ENCODE data around the gene UBTD1. TPM values are rescaled to one million over a fixed set of nuclear protein-coding genes. Genes with fewer than 3 reads are reported as not detected.

UBTD1 gene
- total RNA-seq, 2 donors from 2014 or later: 10.2 to 20.4 TPM

DNA sequence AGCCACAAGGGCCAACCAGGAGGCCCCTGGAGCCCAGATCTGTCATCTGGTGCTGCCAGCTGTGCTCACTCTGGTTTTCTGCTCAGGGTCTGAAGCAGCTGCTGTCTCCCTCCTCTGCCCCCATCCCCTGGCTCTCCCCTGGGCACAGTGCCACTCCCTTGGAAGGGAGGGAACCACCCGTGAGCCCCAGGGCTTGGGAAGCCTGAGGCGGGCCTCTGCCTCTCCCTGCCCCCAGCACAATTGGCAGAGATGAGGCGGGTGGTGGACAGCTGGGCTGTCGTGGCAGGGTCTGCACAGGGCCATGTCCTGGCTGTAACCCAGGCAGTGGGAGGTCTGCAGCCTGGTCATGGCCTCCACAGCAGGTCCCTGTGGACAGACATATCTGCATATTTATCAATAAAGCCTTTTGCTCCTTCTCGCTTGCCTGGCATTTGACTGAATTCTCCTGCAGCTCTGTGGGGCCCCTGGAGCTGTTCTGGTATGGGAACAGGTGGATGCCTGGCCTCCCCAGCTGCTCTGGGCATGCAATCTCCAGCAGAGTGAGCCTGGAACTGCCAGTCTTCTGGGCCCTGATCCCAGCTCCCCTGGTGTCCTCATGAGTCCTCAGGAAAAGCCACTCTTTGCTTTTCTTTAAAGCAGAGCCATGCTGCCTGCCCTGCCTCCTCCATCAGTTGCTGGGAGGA, 72.2 kb downstream of the UBTD1 start:
- DNase-seq (ENCODE audit: low spot score): no peak
- ATAC-seq (ENCODE audit: insufficient number of reproducible peaks, low FRiP score, low read depth): no peak
- H3K4me3 ChIP-seq: no peak overlapping the region
- H3K9me3 ChIP-seq: no peaks in the 10 kb centered on the region
- H3K36me3 ChIP-seq: peaks cover 15% of the 10 kb centered on the region
- H3K27ac ChIP-seq: no peak overlapping the region
- no peaks in the 10 kb centered on the region for H3K27me3 ChIP-seq (replicated peaks; ENCODE audit: insufficient read depth)
- peaks cover 15 to 26% of the 10 kb centered on the region in 2 donors for H3K4me1 ChIP-seq (ENCODE audit: control insufficient read depth in 1 of 2, low read depth in 2 of 2)
- TF ChIP-seq, protein P1, sequence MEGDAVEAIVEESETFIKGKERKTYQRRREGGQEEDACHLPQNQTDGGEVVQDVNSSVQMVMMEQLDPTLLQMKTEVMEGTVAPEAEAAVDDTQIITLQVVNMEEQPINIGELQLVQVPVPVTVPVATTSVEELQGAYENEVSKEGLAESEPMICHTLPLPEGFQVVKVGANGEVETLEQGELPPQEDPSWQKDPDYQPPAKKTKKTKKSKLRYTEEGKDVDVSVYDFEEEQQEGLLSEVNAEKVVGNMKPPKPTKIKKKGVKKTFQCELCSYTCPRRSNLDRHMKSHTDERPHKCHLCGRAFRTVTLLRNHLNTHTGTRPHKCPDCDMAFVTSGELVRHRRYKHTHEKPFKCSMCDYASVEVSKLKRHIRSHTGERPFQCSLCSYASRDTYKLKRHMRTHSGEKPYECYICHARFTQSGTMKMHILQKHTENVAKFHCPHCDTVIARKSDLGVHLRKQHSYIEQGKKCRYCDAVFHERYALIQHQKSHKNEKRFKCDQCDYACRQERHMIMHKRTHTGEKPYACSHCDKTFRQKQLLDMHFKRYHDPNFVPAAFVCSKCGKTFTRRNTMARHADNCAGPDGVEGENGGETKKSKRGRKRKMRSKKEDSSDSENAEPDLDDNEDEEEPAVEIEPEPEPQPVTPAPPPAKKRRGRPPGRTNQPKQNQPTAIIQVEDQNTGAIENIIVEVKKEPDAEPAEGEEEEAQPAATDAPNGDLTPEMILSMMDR (IDR thresholded peaks at IDR 0.05): no peak

DNA sequence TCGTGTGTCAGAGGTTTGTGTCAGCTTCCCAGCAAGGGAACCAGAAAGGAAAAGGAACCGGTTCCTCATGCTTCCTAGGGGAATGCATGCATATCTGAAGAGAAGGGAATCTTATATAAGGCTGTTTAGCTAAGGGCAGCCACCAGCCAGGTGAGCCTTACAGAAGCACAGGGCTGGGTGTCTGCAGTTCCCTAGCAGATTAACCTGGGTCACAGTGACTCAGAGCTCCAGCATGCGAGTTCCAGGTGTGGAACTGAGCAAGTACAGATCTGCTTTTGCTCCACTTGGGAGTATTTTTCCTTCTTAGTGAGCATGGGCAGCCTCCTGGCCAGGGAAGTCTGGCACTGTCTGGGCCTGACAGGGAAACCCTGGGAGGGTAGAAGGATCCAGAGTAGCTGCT, 72.9 kb downstream of the UBTD1 start:
- Histone ChIP-seq H3K27me3 (replicated peaks; ENCODE audit: insufficient read depth) (no peaks in the 10 kb centered on the region), H3K9me3 (no peaks in the 10 kb centered on the region), H3K4me1 (ENCODE audit: control insufficient read depth in 1 of 2, low read depth in 2 of 2) (peaks cover 15 to 26% of the 10 kb centered on the region in 2 donors), H3K4me3 (no peak overlapping the region), H3K36me3 (peaks cover 15% of the 10 kb centered on the region), H3K27ac (no peak overlapping the region)
- no peak for ATAC-seq (ENCODE audit: insufficient number of reproducible peaks, low FRiP score, low read depth)
- no peak for DNase-seq (ENCODE audit: low spot score)
- TF ChIP-seq, protein P1 (IDR thresholded peaks at IDR 0.05): no peak

DNA sequence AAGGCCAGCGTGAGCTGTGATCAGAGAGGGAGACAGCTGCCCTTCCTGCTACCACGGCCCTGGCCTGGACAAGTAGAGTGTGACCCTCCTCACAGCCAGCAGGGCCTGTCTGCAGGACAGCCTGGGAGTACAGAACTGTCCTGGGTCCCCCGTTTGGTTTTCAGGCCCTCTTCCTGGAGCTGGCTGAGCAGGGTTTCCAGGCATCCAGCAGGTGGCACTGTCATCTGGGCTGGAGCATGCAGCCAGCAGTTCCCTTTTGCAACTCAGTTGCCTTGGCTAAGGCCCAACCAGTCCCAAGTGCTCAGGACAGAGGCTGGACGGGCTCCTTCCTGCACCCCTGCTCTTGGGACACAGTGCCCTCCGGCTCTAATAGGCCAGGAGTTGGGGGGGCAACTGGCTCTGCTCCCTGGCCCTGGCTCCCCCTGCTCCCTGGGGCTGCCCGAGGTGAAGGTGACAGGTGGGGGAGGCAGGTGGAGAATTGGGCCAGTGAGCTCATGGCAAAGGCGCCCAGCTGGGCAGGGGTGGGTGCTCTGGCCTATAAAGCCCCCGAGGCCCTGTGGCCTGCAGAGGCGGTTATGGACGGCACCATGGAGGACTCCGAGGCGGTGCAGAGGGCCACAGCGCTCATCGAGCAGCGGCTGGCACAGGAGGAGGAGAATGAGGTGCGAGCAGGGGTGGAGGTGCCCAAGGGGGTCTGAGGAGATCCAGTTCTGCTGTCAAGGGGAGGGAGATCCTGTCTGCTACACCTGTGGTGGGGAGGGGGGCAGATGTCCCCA, 73.7 kb downstream of the UBTD1 start, which contains the start of gene ANKRD2:
Gene ANKRD2, plus strand, starts transcription at position 566 of the 776 bp plus-strand sequence. Its CDS starts 10 bp downstream, at position 576.
- Histone ChIP-seq H3K36me3 (peaks cover 15% of the 10 kb centered on the region), H3K9me3 (no peaks in the 10 kb centered on the region), H3K4me3 (no peak within 1 kb of the TSS), H3K4me1 (ENCODE audit: control insufficient read depth in 1 of 2, low read depth in 2 of 2) (peaks cover 15 to 26% of the 10 kb centered on the region in 2 donors), H3K27me3 (replicated peaks; ENCODE audit: insufficient read depth) (no peaks in the 10 kb centered on the region), H3K27ac (no peak within 1 kb of the TSS)
- TF ChIP-seq, protein P1 (IDR thresholded peaks at IDR 0.05): peak; percentile 87
- DNase-seq (ENCODE audit: low spot score) (peak; percentile 36), ATAC-seq (ENCODE audit: insufficient number of reproducible peaks, low FRiP score, low read depth) (peak; percentile 58)

DNA sequence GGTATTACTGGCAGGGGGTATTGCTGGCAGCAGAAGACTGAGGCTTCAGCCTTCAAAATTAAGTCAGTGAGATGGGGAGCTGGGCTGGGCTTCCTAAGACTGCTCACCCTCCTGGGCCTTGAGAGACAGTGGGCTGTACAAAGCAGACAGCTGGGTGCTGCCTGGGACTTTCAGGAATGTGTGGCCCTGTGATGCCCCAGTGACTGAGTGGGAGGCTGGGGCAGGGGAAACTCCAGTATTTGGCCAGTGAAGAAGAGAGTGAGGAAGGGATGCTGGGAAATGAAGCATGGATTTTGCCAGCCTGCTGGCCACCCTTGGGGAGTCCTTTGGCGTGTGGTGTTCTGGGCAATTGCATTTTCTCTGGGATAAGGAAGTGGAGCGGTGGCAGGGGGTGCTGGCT, 74.3 kb downstream of the UBTD1 start:
- Histone ChIP-seq H3K27ac (no peak overlapping the region), H3K4me3 (no peak overlapping the region)

DNA sequence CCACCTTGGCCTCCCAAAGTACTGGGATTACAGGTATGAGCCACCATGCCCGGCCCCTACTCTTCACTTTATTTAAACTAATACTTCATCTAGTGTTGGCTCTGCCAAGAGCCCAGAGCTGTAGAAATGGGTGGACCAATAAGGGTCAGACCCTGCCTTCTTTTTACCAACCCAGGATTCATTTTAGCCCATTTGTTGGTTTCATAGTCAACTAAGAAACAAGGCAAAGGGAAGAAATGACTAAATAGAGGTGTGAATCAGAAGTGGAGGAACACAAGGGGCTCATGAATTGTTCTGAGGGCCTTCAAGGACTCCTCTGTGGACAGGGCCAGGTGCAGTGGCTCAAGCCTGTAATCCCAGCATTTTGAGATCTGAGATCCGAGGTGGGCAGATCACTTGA, 74.9 kb downstream of the UBTD1 start:
- TF ChIP-seq, protein P1 (IDR thresholded peaks at IDR 0.05): no peak
- no peak for ATAC-seq (ENCODE audit: insufficient number of reproducible peaks, low FRiP score, low read depth)

More for the DNA sequence above, 74.3 kb downstream of the UBTD1 start:
- Histone ChIP-seq H3K27me3 (replicated peaks; ENCODE audit: insufficient read depth) (no peaks in the 10 kb centered on the region), H3K9me3 (no peaks in the 10 kb centered on the region), H3K4me1 (ENCODE audit: control insufficient read depth in 1 of 2, low read depth in 2 of 2) (peaks cover 15 to 26% of the 10 kb centered on the region in 2 donors), H3K36me3 (peaks cover 15% of the 10 kb centered on the region)
- no peak for DNase-seq (ENCODE audit: low spot score)
- TF ChIP-seq, protein P1 (IDR thresholded peaks at IDR 0.05): no peak
- no peak for ATAC-seq (ENCODE audit: insufficient number of reproducible peaks, low FRiP score, low read depth)

More for the DNA sequence above, 74.9 kb downstream of the UBTD1 start:
- no peaks in the 10 kb centered on the region for H3K9me3 ChIP-seq
- H3K4me3 ChIP-seq: no peak overlapping the region
- no peaks in the 10 kb centered on the region for H3K27me3 ChIP-seq (replicated peaks; ENCODE audit: insufficient read depth)
- DNase-seq (ENCODE audit: low spot score): no peak
- H3K27ac ChIP-seq: peak overlapping the region in 1 of 2 donors; percentile 40
- peaks cover 15 to 26% of the 10 kb centered on the region in 2 donors for H3K4me1 ChIP-seq (ENCODE audit: control insufficient read depth in 1 of 2, low read depth in 2 of 2)
- peaks cover 15% of the 10 kb centered on the region for H3K36me3 ChIP-seq

All from thoracic aorta (tissue), 2 donors.